H9 (cell line): ENCODE measurements around the gene PLA2G4D. TPM values are rescaled to one million over a fixed set of nuclear protein-coding genes. Genes with fewer than 3 reads are reported as not detected.

Source experiments
- DNase-seq: peaks from one replicate; pipeline ENCODE4 v3.0.0-alpha.2; 2017
- H2AFZ ChIP-seq: one replicate; pipeline ENCODE4 v1.6.1; 2013; ENCODE audit warnings: mild to moderate bottlenecking, low read length, control low read depth, moderate library complexity
- H2AK5ac ChIP-seq: 2 replicates; pipeline ENCODE4 v1.6.1; 2013; ENCODE audit warnings: low read length, control low read depth, mixed read lengths; ENCODE audit not compliant: insufficient read length
- H2BK120ac ChIP-seq: one replicate; pipeline ENCODE4 v1.6.1; 2013; ENCODE audit warnings: low read depth, mild to moderate bottlenecking, low read length, control low read depth, inconsistent platforms; ENCODE audit not compliant: poor library complexity, severe bottlenecking
- H2BK12ac ChIP-seq: 2 replicates; pipeline ENCODE4 v1.6.1; 2013; ENCODE audit warnings: low read length, control low read depth, mixed read lengths, low read depth; ENCODE audit not compliant: insufficient read length
- H2BK15ac ChIP-seq: 2 replicates; pipeline ENCODE4 v1.6.1; 2013; ENCODE audit warnings: low read depth, low read length, control low read depth
- H2BK20ac ChIP-seq: one replicate; pipeline ENCODE4 v1.6.1; 2013; ENCODE audit warnings: low read depth, mild to moderate bottlenecking, low read length, control low read depth, inconsistent platforms; ENCODE audit not compliant: poor library complexity, severe bottlenecking
- H2BK5ac ChIP-seq: 2 replicates; pipeline ENCODE4 v1.6.1; 2013; ENCODE audit warnings: low read length, control low read depth, mixed read lengths; ENCODE audit not compliant: insufficient read length
- H3K14ac ChIP-seq: 2 replicates; pipeline ENCODE4 v1.6.1; 2013; ENCODE audit warnings: low read length, control low read depth; ENCODE audit not compliant: insufficient read depth
- H3K18ac ChIP-seq: 2 replicates; pipeline ENCODE4 v1.6.1; 2013; ENCODE audit warnings: low read depth, mild to moderate bottlenecking, mixed read lengths, low read length, control low read depth; ENCODE audit not compliant: insufficient read length
- H3K23ac ChIP-seq: 2 replicates; pipeline ENCODE4 v1.6.1; 2013; ENCODE audit warnings: low read length, control low read depth, mixed read lengths, low read depth; ENCODE audit not compliant: insufficient read length
- H3K23me2 ChIP-seq: 2 replicates; pipeline ENCODE4 v1.6.1; 2013; ENCODE audit warnings: low read depth, mild to moderate bottlenecking, mixed read lengths, low read length, control low read depth; ENCODE audit not compliant: insufficient read length, poor library complexity, severe bottlenecking
- H3K27ac ChIP-seq: 2 replicates; pipeline ENCODE4 v1.5.1; 2013; ENCODE audit warnings: low read length, control low read depth, mixed read lengths, low read depth; ENCODE audit not compliant: insufficient read length
- H3K27me3 ChIP-seq: 2 replicates; pipeline ENCODE4 v1.6.1; 2013; ENCODE audit warnings: low read length, control low read depth, inconsistent platforms; ENCODE audit not compliant: insufficient read depth
- H3K4ac ChIP-seq: 2 replicates; pipeline ENCODE4 v1.6.1; 2013; ENCODE audit warnings: low read depth, mild to moderate bottlenecking, control low read depth, inconsistent platforms, low read length, moderate library complexity
- H3K4me1 ChIP-seq: 2 replicates; pipeline ENCODE4 v1.6.1; 2013; ENCODE audit warnings: low read length, control low read depth, inconsistent platforms; ENCODE audit not compliant: insufficient read depth
- H3K4me2 ChIP-seq: 2 replicates; pipeline ENCODE4 v1.6.1; 2013; ENCODE audit warnings: low read length, control low read depth, mixed read lengths; ENCODE audit not compliant: insufficient read length, insufficient read depth
- H3K56ac ChIP-seq: 2 replicates; pipeline ENCODE4 v1.6.1; 2013; ENCODE audit warnings: low read depth, mild to moderate bottlenecking, mixed read lengths, low read length, control low read depth; ENCODE audit not compliant: insufficient read length
- H3K79me1 ChIP-seq: 2 replicates; pipeline ENCODE4 v1.6.1; 2013; ENCODE audit warnings: low read depth, mild to moderate bottlenecking, moderate library complexity, low read length, control low read depth, inconsistent platforms; ENCODE audit not compliant: insufficient read depth, poor library complexity, severe bottlenecking
- H3K79me2 ChIP-seq: 2 replicates; pipeline ENCODE4 v1.6.1; 2013; ENCODE audit warnings: low read length, control low read depth, inconsistent platforms; ENCODE audit not compliant: insufficient read depth
- H3K9ac ChIP-seq: 2 replicates; pipeline ENCODE4 v1.6.1; 2013; ENCODE audit warnings: low read length, control low read depth, mixed read lengths; ENCODE audit not compliant: insufficient read length; ENCODE audit errors: extremely low read depth
- H3K9me3 ChIP-seq: one replicate; pipeline ENCODE4 v1.6.1; 2013; ENCODE audit warnings: low read depth, low read length, inconsistent platforms; ENCODE audit not compliant: control insufficient read depth
- H3T11ph ChIP-seq: one replicate; pipeline ENCODE4 v1.6.1; 2013; ENCODE audit warnings: mild to moderate bottlenecking, low read length, control low read depth, inconsistent platforms
- H4K20me1 ChIP-seq: one replicate; pipeline ENCODE4 v1.6.1; 2013; ENCODE audit not compliant: control insufficient read depth, insufficient read length, insufficient read depth
- H4K5ac ChIP-seq: 2 replicates; pipeline ENCODE4 v1.6.1; 2013; ENCODE audit warnings: low read depth, mild to moderate bottlenecking, mixed read lengths, low read length, control low read depth; ENCODE audit not compliant: insufficient read length
- H4K8ac ChIP-seq: replicated peaks from 2 replicates; pipeline ENCODE4 v1.6.1; 2013; ENCODE audit warnings: low read length, control low read depth, mixed read lengths, low read depth; ENCODE audit not compliant: insufficient read length
- H4K91ac ChIP-seq: 2 replicates; pipeline ENCODE4 v1.6.1; 2013; ENCODE audit warnings: low read depth, mild to moderate bottlenecking, moderate library complexity, mixed read lengths, low read length, control low read depth; ENCODE audit not compliant: insufficient read length
- H3K27ac Mint-ChIP-seq, 3 experiments: 2 replicates in 2 of 3; 3 replicates in 1 of 3; pipeline ENCODE4 v1.8.0; 2020 to 2021; ENCODE audit warnings: mixed read lengths in 3 of 3, mild to moderate bottlenecking in 1 of 3, moderate library complexity in 1 of 3
- H3K27me3 Mint-ChIP-seq: 2 replicates; pipeline ENCODE4 v1.8.0; 2021; ENCODE audit warnings: low read depth, mild to moderate bottlenecking, moderate library complexity, mixed read lengths
- H3K36me3 Mint-ChIP-seq, 3 experiments: 2 replicates in 2 of 3; 3 replicates in 1 of 3; pipeline ENCODE4 v1.8.0; 2020 to 2021; ENCODE audit warnings: low read depth in 3 of 3, mixed read lengths in 3 of 3; ENCODE audit not compliant: insufficient read depth in 1 of 3
- H3K4me1 Mint-ChIP-seq, 2 experiments: 2 replicates each; pipeline ENCODE4 v1.8.0; 2020; ENCODE audit warnings: mixed read lengths in 2 of 2
- H3K4me3 Mint-ChIP-seq, 2 experiments: 2 replicates in 1 of 2; 3 replicates in 1 of 2; pipeline ENCODE4 v1.8.0; 2020 to 2021; ENCODE audit warnings: mild to moderate bottlenecking in 2 of 2, mixed read lengths in 2 of 2, moderate library complexity in 1 of 2
- H3K9me3 Mint-ChIP-seq, 2 experiments: 2 replicates in 1 of 2; 3 replicates in 1 of 2; pipeline ENCODE4 v1.8.0; 2020; ENCODE audit warnings: mild to moderate bottlenecking in 2 of 2, mixed read lengths in 2 of 2, moderate library complexity in 1 of 2
- CTCF ChIP-seq: fragments of 200-600 bp; sonication (generic); conservative IDR thresholded peaks from 3 replicates; pipeline ENCODE4 v1.8.0; 2021; ENCODE audit warnings: antibody characterized with exemption, mild to moderate bottlenecking
- WGBS: extraction: QIAGEN DNeasy Blood & Tissue Kit; methylation state at CpG from one replicate; pipeline ENCODE4 v1.1.7; 2013; ENCODE audit warnings: missing lambda C conversion rate, low lambda C conversion rate, mixed read lengths; ENCODE audit not compliant: insufficient read length; ENCODE audit errors: extremely low coverage; 5-methylcytosine and 5-hydroxymethylcytosine counted together
- total RNA-seq: library from RNA; stranded (reverse); gene quantifications from 2 replicates; pipeline ENCODE4 v1.2.1, GENCODE V29; 2021

PLA2G4D gene
- total RNA-seq, 1 experiment from 2014 or later: 0.33 TPM

- Histone ChIP-seq H3K79me1 (no peaks in the 10 kb centered on the region), H3K27ac (no peak overlapping the region), H3T11ph (no peak overlapping the region), H2AFZ (no peak overlapping the region), H3K56ac (no peak overlapping the region), H3K9me3 (no peaks in the 10 kb centered on the region), H3K4ac (no peak overlapping the region), H4K5ac (no peak overlapping the region), H3K4me2 (no peak overlapping the region), H3K23me2 (no peaks in the 10 kb centered on the region), H4K8ac (no peak overlapping the region), H4K91ac (no peak overlapping the region), H2BK20ac (no peak overlapping the region), H2BK5ac (no peak overlapping the region), H3K79me2 (no peaks in the 10 kb centered on the region), H2BK15ac (no peak overlapping the region), H3K23ac (no peak overlapping the region), H3K18ac (no peak overlapping the region), H3K27me3 (no peaks in the 10 kb centered on the region), H2BK12ac (no peak overlapping the region), H3K4me1 (no peaks in the 10 kb centered on the region), H2AK5ac (no peak overlapping the region), H3K9ac (no peak overlapping the region), H3K14ac (no peak overlapping the region), H4K20me1 (no peaks in the 10 kb centered on the region), H2BK120ac (no peak overlapping the region)
- no peak for TF ChIP-seq CTCF
- no peaks in the 10 kb centered on the region for H3K27me3 Mint-ChIP-seq
- DNase-seq: no peak
- no CpG with 5 or more reads among the region's 2 CpGs for WGBS
- H3K27ac Mint-ChIP-seq: no peak overlapping the region
- H3K4me1 Mint-ChIP-seq: peaks cover 7 to 14% of the 10 kb centered on the region in 2 experiments
- H3K36me3 Mint-ChIP-seq: no peaks in the 10 kb centered on the region
- H3K9me3 Mint-ChIP-seq: no peaks in the 10 kb centered on the region
- no peak overlapping the region for H3K4me3 Mint-ChIP-seq
Observed at GRCh38 chr15:42129364-42129763, 35.0 kb upstream of the PLA2G4D start.
